Type B pancreatic cell (in vitro differentiated cells): ENCODE measurements around the gene OR1I1. TPM values are rescaled to one million over a fixed set of nuclear protein-coding genes. Genes with fewer than 3 reads are reported as not detected.
A peak's percentile ranks its signal among the peaks of the same experiment; 100 is the strongest.

ENCODE experiments used
- DNase-seq: peaks from one replicate; pipeline ENCODE4 v3.0.0; 2021; ENCODE audit warnings: mixed read lengths; ENCODE audit not compliant: unreplicated experiment; ENCODE audit errors: extremely low spot score
- H3K27ac Mint-ChIP-seq: 2 replicates; pipeline ENCODE4 v1.8.0; 2021; ENCODE audit warnings: mild to moderate bottlenecking, mixed read lengths
- H3K27me3 Mint-ChIP-seq: 2 replicates; pipeline ENCODE4 v1.8.0; 2021; ENCODE audit warnings: mixed read lengths
- H3K36me3 Mint-ChIP-seq: 2 replicates; pipeline ENCODE4 v1.8.0; 2021; ENCODE audit warnings: mixed read lengths
- H3K4me1 Mint-ChIP-seq: one replicate; pipeline ENCODE4 v1.8.0; 2021; ENCODE audit warnings: mixed read lengths; ENCODE audit not compliant: unreplicated experiment
- H3K4me3 Mint-ChIP-seq: 2 replicates; pipeline ENCODE4 v1.8.0; 2021; ENCODE audit warnings: mild to moderate bottlenecking, mixed read lengths
- H3K9me3 Mint-ChIP-seq: 2 replicates; pipeline ENCODE4 v1.8.0; 2021; ENCODE audit warnings: mixed read lengths
- total RNA-seq: library from RNA; stranded (reverse); gene quantifications from 2 replicates; pipeline ENCODE4 v1.2.1, GENCODE V29; 2021; ENCODE audit warnings: low replicate concordance
- TF ChIP-seq, protein P1 (sequence below): fragments of 200-600 bp; sonication (generic); conservative IDR thresholded peaks from 2 replicates; pipeline ENCODE4 v1.5.0; 2021; ENCODE audit warnings: antibody characterized with exemption, mild to moderate bottlenecking

Gene OR1I1
- total RNA-seq, 1 donor from 2014 or later = not detected

- peaks cover 6% of the 10 kb centered on the region for H3K36me3 Mint-ChIP-seq
- H3K27me3 Mint-ChIP-seq = peaks cover 2% of the 10 kb centered on the region
- H3K4me3 Mint-ChIP-seq = peak within 1 kb of the TSS; percentile 88
- H3K4me1 Mint-ChIP-seq = peaks cover 15% of the 10 kb centered on the region
- H3K9me3 Mint-ChIP-seq = peaks cover 9% of the 10 kb centered on the region
- DNase-seq = no peak
- peak within 1 kb of the TSS; percentile 90 for H3K27ac Mint-ChIP-seq
- TF ChIP-seq, protein P1, sequence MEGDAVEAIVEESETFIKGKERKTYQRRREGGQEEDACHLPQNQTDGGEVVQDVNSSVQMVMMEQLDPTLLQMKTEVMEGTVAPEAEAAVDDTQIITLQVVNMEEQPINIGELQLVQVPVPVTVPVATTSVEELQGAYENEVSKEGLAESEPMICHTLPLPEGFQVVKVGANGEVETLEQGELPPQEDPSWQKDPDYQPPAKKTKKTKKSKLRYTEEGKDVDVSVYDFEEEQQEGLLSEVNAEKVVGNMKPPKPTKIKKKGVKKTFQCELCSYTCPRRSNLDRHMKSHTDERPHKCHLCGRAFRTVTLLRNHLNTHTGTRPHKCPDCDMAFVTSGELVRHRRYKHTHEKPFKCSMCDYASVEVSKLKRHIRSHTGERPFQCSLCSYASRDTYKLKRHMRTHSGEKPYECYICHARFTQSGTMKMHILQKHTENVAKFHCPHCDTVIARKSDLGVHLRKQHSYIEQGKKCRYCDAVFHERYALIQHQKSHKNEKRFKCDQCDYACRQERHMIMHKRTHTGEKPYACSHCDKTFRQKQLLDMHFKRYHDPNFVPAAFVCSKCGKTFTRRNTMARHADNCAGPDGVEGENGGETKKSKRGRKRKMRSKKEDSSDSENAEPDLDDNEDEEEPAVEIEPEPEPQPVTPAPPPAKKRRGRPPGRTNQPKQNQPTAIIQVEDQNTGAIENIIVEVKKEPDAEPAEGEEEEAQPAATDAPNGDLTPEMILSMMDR = no peak
Measured at GRCh38 chr19:15107061-15108010, 25.3 kb downstream of the OR1I1 start, which contains the start of gene SYDE1. Gene SYDE1 (plus strand): TSS chr19:15107401. CDS start chr19:15107434, 33 bp downstream.

GRCh38 chr19:15108145-15108844 is 26.3 kb downstream of the OR1I1 start:
- Mint-ChIP-seq H3K4me1 (peaks cover 15% of the 10 kb centered on the region), H3K36me3 (peaks cover 10% of the 10 kb centered on the region), H3K27ac (peak overlapping the region; percentile 90), H3K27me3 (peaks cover 2% of the 10 kb centered on the region), H3K4me3 (peak overlapping the region; percentile 88), H3K9me3 (peaks cover 8% of the 10 kb centered on the region)
- TF ChIP-seq, protein P1 = no peak
- DNase-seq = no peak

- H3K9me3 Mint-ChIP-seq = peaks cover 3% of the 10 kb centered on the region
- peak overlapping the region; percentile 88 for H3K4me3 Mint-ChIP-seq
- no peak for DNase-seq
- peaks cover 15% of the 10 kb centered on the region for H3K4me1 Mint-ChIP-seq
- H3K27ac Mint-ChIP-seq = peak overlapping the region; percentile 90
- peaks cover 2% of the 10 kb centered on the region for H3K27me3 Mint-ChIP-seq
- peaks cover 10% of the 10 kb centered on the region for H3K36me3 Mint-ChIP-seq
- TF ChIP-seq, protein P1 = no peak
Measured at GRCh38 chr19:15108845-15109767, 27.1 kb downstream of the OR1I1 start.

- Mint-ChIP-seq H3K4me3 (no peak overlapping the region), H3K27me3 (peaks cover 2% of the 10 kb centered on the region), H3K4me1 (peaks cover 15% of the 10 kb centered on the region), H3K9me3 (no peaks in the 10 kb centered on the region), H3K36me3 (peaks cover 10% of the 10 kb centered on the region), H3K27ac (no peak overlapping the region)
- no peak for DNase-seq
- TF ChIP-seq, protein P1 = no peak
Measured at GRCh38 chr19:15109768-15110417, 27.9 kb downstream of the OR1I1 start.
